GM18858 (cell line): ENCODE measurements around the gene DCAF10.
"Not testable (repeated sequence)": the region's sequence is repeated elsewhere in the genome, so short reads cannot be mapped to it uniquely, and the experiment has no call there.

Experiments
- ATAC-seq: cut with Tn5 transposase; IDR thresholded peaks from one replicate; pipeline ENCODE4 v1.9.1; 2021; ENCODE audit not compliant: unreplicated experiment

Gene DCAF10, protein sequence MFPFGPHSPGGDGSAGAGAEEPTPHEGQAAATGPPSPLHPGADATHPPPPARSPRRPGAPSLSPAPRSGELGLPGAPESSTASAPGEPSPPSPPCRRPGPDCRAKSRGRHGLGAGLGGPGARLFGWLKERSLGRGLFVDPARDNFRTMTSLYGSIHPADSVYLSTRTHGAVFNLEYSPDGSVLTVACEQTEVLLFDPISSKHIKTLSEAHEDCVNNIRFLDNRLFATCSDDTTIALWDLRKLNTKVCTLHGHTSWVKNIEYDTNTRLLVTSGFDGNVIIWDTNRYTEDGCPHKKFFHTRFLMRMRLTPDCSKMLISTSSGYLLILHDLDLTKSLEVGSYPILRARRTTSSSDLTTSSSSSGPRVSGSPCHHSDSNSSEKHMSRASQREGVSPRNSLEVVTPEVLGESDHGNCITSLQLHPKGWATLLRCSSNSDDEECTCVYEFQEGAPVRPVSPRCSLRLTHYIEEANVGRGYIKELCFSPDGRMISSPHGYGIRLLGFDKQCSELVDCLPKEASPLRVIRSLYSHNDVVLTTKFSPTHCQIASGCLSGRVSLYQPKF

DNA sequence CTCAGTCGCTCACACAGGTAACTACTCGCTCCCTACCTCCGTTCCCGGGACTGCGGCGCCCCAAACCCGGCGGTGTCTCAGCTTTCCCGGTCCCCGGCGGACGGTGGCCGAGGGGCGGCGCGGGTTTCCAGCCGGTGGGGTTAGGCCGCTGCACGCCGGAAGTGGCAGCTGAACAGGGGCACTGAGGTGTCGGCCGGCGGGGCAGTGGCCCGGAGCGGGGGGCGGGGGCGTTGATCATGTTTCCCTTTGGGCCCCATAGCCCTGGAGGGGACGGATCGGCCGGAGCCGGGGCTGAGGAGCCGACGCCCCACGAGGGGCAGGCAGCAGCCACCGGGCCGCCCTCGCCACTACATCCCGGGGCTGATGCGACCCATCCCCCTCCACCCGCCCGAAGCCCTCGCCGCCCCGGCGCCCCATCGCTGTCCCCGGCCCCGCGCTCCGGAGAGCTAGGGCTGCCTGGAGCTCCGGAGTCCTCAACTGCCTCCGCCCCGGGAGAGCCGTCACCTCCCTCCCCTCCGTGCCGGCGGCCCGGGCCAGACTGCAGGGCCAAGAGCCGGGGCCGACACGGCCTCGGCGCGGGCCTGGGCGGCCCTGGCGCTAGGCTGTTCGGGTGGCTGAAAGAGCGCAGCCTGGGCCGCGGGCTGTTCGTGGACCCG is at the start of gene DCAF10:
DCAF10 (plus strand) TSS at position 167 of the 656 bp plus-strand sequence; CDS start at position 237, 70 bp downstream.
- ATAC-seq, result peak; percentile 43

DNA sequence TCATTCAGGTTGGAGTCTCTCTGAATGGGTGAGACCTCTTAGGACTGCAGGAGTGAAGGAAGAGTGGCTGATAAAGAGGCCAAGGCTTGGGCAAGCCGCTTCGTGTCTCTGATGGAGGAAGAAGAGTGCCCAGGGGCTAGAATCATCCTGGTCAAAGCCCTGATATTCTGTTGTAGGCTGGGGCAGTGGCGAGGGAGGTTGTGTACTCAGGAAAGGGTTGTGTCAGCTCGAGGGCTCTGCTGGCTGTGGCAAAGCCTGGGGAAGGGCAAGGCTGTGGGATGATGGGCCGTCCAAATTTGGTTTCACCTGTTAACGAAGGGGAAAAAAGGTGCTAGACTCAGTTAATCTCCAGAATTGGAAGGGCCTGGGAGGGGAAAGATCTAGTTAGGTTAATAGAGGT is 49.4 kb upstream of the DCAF10 start:
- ATAC-seq, result no peak

DNA sequence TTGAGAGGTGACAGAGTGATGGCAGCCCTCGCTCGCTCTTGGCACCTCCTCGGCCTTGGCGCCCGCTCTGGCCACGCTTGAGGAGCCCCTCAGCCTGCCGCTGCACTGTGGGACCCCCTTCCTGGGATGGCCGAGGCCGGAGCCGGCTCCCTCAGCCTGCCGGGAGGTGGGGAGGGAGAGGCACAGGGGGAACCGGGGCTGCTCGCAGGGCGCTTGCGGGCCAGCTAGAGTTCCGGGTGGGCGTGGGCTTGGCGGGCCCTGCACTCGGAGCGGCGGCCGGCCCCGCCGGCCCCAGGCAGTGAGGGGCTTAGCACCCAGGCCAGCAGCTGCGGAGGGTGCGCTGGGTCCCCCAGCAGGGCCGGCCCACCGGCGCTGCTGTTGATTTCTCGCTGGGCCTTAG is 48.9 kb upstream of the DCAF10 start:
- not testable (repeated sequence) for ATAC-seq

DNA sequence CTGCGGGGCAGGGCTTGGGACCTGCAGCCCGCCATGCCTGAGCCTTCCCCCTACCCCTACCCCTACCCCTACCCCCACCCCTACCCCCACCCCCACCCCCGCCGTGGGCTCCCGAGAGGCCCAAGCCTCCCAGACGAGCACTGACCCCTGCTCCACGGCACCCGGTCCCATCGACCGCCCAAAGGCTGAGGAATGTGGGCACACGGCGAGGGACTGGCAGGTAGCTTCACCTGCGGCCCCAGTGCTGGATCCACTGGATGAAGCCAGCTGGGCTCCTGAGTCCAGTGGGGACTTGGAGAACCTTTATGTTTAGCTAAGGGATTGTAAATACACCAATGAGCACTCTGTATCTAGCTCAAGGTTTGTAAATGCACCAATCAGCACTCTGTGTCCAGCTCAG is 48.5 kb upstream of the DCAF10 start:
- ATAC-seq, result not testable (repeated sequence)

DNA sequence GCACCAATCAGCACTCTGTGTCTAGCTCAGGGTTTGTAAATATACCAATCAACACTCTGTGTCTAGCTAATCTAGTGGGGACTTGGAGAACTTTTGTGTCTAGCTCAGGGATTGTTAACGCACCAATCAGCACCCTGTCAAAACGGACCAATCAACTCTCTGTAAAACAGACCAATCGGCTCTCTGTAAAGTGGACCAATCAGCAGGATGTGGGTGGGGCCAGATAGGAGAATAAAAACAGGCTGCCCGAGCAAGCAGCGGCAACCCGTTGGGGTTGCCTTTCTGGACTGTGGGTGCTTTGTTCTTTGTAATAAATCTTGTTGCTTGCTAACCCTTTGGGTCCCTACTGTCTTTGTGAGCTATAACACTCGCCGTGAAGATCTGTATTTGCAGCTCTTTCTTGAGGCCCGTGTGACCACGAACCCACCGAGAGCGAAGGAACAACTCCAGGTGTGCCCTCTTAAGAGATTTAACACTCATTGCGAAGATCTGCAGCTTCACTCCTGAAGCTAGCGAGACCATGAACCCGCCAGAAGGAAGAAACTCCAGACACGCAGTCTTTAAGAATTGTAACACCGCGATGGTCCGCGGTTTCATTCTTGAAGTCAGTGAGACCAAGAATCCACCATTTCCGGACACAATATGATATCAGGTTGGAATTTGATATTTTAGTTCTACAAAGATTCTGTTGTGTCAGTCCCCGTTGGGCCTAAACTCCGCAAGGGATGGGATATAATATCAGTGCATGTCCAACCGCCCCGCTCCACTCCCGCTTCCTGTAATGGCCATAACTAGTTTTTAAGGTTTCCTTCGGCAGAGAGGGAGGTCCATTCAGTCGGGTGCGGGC is 47.7 kb upstream of the DCAF10 start:
- ATAC-seq, result no peak

DNA sequence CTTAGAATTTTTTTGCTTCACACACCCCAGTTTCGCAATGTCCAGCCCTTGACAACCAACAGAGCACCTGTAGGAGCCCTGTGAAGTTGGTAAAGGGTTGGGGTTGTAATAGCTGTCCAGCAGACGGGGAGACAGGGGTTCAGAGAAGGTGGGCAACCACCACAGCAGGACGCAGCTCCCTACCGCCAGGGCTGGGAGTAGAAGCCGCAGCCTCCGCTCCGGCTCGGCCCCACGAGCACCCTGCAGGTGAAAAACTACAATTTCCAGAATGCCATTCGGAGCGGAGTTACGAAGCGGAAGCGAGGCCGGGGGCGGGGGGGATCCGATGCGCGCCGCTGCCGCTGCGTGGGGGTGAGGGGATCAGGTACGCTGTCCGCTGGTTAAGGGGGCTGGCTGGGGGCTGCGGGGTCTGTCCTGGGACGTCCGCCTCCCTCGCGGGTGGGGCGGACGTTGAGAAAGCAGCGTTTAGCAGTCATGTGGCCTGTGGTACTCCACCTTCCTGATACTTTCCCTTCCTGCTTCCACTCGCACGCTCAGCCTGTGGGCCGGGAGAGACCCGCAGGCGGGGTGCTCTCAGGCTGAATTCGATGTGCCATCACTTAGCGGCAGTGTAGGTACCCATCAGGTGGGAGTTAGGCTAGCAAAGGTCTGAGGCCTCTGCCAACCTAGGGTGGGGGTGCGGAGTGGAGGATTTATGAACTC is 47.0 kb upstream of the DCAF10 start, which contains the start of gene TRMT10B:
TRMT10B (plus strand) TSS at position 317 of the 702 bp plus-strand sequence. CDS start 8,127 bp downstream, outside the sequence.
- ATAC-seq, result peak; percentile 69

DNA sequence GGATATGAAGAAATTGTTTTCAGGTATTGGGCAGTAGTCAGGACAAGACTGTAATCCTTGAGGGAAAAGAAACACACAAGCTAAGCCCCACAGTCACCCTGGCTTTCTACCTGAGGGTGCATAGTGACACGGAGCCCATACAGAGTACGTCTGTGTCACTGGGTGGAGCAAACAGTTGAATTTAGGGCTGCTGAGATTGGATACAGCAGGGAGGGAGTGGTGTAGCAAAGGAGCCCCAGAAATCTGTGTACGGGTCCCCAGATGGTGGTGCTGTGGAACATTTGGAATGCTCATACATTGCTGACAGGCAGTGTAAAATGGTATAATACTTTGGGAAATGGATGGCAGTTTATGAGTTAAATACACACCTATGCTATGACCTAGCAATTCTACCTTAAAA is 41.9 kb upstream of the DCAF10 start:
- no peak for ATAC-seq

DNA sequence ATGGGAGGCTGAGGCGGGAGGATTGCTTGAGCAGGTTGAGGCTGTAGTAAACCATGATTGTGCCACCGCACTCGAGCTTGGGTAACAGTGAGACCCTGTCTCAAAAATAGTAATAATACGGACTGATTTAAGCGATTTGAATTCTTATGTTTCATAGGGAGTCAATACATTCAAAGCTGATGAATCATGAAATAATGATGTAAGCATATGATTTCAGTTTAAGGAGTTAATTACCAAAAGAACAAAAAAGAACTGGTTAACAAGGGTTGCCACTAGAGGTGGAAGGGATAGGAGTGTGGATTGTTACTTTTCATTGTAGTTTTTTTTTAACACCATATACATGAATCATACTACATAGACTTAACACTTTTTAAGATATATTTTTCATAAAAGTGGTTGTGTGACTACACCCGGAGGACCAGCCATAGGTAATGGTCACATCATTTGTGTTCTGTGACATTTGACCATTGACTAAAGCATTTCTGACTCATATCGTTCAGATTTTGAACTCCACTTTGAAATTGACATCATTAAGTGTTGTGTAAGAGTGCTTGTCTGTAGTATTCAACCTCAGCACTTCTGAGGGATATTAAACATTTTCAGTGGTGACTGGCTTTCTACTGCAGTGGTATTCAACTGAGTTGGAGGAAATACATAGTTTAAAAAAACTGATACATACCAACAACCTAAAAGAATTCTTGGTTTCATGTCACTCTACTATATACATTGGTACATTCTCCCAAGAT is 40.0 kb upstream of the DCAF10 start:
- ATAC-seq, result no peak

DNA sequence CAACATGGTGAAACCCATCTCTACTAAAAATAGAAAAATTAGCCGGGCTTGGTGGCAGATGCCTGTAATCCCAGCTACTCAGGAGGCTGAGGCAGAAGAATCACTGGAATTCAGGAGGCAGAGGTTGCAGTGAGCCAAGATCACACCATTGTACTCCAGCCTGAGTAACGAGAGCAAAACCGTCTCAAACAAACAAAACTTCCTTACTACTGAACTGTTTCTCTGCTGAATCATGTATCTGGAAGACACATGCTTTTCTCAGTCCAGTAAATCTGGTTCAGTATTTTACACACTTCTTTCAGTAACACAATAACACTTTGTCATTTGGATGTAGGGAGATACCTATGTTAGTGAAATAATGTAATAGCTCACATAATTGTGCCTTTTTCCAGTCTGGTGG is 39.1 kb upstream of the DCAF10 start:
- no peak for ATAC-seq

DNA sequence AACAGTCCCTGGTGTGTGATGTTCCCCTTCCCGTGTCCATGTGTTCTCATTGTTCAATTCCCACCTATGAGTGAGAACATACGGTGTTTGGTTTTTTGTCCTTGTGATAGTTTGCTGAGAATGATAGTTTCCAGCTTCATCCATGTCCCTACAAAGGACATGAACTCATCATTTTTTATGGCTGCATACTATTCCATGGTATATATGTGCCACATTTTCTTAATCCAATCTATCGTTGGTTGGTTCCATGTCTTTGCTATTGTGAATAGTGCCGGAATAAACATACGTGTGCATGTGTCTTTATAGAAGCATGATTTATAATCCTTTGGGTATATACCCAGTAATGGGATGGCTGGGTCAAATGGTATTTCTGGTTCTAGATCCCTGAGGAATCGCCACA is 35.3 kb upstream of the DCAF10 start:
- ATAC-seq, result not testable (repeated sequence)

DNA sequence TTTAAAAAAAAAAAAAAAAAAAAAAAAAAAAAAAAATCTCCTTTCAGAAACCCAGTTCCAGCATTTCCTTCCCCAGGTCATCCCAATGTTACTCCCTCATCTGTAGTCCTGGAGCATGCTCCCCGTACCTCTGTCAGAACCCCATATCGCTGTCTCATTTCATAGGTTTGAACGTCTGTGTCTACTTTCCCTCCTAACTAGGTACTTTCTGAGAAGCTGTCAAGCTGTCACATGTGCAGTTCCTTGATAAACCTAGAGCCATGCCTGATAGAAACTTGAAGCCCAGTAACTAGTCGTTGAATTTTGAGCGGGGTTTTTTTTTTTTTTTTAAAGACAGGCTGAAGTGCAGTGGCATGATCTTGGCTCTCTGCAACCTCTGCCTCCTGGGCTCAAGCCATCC is 31.3 kb upstream of the DCAF10 start:
- no peak for ATAC-seq

DNA sequence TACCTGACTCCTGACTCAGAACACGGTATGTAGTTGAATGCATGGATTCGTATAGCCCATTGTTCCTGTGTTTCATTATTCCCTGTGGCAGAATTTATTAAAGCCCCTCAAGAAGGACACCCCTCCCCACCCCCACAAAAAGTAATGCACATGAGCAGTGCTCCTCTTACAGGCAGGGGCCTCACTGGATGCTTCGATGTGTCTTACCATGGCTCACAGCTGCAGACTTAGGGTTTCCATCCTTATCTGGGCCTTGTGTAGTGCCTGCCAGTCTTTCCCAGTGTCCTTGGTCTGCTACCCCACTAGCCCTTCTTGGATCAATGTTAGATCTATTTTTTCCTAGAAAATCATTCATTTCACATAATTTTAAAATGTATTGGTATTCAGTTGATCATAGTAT is 30.6 kb upstream of the DCAF10 start:
- no peak for ATAC-seq

DNA sequence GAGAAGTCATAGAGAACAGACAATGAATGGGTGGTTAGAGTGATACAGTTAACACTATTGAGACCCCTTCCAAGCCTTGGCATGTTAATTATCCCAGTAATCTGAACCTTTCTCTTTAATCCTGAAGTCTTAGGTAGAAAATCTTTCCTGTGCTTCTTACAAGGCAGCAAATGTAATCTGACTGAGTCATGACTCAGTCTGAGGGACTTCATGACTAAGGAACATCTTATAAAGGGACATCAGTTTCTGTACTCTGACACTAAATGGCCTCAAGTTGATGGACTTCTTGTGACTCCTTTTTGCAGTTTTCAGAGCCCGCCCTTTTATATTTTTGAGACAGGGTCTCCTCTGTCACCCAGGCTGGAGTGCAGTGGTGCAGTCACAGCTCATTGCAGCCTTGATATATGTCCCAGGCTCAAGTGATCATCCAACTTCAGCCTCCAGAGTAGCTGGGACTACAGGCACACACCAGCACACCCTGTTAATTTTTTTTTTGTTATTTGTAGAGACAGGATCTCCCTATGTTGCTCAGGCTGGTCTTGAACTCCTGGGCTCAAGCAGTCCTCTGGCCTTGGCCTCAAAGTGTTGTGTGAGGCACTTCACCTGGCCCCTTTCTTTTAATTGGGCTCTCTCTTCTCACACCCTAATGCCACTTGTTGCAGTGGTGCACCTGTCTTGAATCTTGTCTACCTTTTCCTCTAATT is 25.2 kb upstream of the DCAF10 start:
- ATAC-seq, result no peak

DNA sequence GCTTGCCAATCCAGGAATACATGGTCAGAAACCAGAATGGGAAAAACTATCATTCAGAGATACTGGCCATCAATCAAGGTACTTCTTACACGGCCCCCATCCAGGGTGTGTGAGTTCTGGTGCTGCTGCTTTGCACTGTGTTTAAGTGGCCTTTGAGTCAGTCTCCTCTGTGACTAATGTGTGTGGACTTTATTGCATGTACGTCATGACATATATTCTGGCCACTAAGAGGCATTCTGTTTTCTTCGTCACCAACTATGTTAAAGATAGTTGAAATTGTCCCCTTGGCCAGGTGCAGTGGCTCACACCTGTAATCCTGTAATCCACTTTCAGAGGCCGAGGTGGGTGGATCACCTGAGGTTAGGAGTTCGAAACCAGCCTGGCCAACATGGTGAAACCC is 24.3 kb upstream of the DCAF10 start:
- no peak for ATAC-seq

DNA sequence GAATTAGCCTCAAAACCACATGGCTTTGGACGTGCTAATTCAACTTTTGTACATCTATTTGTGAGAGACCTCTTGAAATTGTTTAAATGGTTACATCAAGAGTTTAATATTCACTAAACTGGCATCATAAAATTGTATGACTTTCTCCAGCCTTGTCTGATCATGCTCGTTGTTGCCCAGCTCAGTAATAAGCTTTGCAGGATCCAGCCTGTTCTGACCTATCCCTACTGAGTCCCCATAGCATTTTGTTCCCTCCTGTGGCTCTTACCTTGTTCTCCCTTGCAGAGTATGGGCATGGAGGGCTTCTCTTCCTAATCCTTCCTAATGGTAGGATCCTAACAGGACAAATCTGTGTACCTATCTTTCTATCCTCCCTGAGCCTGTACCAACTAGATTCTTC is 22.1 kb upstream of the DCAF10 start:
- ATAC-seq, result no peak

DNA sequence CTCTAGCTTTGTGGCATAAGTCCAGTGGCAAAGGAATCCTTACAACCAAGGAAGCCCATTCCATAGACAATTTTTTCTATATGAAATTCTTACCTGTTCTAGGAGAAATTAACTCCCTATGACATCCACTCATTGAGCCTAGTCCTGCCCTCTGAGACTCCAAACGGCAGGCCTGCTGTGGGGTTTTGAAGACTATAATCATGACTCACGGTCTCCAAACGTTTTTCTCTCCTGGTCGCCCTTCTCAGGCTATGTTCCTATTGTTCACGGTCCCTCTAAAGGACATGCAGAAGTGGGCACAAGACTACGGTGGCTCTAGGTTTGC is 16.3 kb upstream of the DCAF10 start:
- ATAC-seq, result no peak

DNA sequence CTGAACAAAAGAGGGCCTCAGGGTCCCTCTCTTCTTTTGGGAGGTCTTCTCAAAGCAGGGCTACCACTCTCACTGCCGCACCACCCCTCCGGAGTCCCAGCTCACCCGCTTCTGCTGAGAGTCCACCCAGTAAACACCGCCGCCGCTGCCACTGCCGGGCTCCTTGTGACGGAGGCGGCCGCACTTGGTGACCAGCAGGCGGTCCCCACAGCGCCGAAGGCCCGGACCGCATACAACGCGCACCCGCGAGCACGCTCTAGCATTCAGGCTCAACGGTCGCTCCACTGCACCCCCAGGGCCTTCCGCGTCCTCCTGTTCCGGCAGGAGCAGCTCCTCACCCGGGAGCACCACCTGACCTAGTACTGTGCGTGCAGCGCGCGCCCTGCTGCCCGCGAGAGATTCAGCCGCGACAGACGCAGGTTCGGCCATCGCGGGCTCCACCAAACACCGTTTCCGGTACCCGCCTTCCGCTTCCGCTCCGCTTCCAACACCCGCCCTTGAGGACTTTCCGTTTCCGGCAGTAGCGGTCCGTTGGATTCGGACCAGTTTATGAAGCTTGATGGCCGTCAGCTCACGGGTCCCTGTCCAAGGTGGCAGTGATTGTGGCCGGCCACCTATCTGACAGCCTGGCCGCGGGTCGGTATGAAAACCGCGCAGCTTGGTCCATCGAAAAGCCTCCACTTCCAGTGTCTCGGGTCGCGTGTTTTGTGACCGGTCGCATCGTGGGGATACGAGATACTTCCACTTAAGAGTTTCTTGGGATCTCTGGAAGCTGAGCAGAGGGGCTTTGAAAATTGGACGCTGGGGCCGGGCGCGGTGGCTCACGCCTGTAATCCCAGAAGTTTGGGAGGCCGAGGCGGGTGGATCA is 15.7 kb upstream of the DCAF10 start, which contains the start of gene EXOSC3:
EXOSC3 (minus strand) TSS at position 449 of the 868 bp plus-strand sequence; CDS start at position 429, 20 bp downstream.
- peak; percentile 84 for ATAC-seq

DNA sequence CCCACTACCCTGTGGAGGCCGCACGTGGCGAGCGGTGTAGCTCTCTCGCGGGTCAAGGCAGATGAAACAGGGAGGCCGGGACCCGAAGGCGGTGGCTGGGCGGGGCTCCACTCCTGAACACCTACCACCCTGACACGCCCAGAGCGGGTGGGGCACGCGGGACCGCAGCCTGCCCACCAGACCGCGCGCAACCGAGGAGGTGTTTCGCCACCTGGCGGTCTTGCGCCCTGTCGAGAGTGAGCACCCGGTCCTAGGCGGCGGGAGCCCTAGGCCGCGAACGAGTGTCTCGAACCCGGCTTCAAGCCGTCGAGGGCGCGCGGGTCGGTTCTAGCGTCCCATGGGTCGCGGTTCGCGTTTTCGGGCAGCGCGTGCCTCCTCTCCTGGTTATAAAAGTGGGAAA is 13.5 kb upstream of the DCAF10 start:
- ATAC-seq, result no peak
